Mucosa of descending colon (tissue), 3 donors: ENCODE measurements around the gene RAB15. TPM values are rescaled to one million over a fixed set of nuclear protein-coding genes. Genes with fewer than 3 reads are reported as not detected.

Source experiments
- ATAC-seq: fragments of 200-7000 bp; cut with Tn5 transposase; one replicate; pipeline ENCODE4 v1.9.1; 2020; ENCODE audit warnings: mild to moderate bottlenecking, moderate library complexity
- DNase-seq, 3 donors: peaks; one replicate each; pipeline ENCODE4 v3.0.0-alpha.2; 2020
- H3K36me3 ChIP-seq: fragments of 200-600 bp; one replicate; pipeline ENCODE4 v1.8.0; 2021; ENCODE audit warnings: low read depth, mild to moderate bottlenecking
- H3K4me1 ChIP-seq: fragments of 200-600 bp; one replicate; pipeline ENCODE4 v1.8.0; 2021; ENCODE audit warnings: low read depth, mild to moderate bottlenecking
- H3K4me3 ChIP-seq: fragments of 200-600 bp; one replicate; pipeline ENCODE4 v1.8.0; 2021; ENCODE audit warnings: mild to moderate bottlenecking
- H3K9me3 ChIP-seq: fragments of 200-600 bp; one replicate; pipeline ENCODE4 v1.8.0; 2021; ENCODE audit warnings: mild to moderate bottlenecking
- intact Hi-C, 2 donors: fragments of 100-400 bp; cut with DNase I in 1 of 2; cut with micrococcal nuclease in 1 of 2; formaldehyde crosslinking; loops; one replicate each; pipeline versions ENCODE4 v1.11.0 to v1.11.1; 2022; cut with DNase I, micrococcal nuclease
- total RNA-seq, 3 donors: library from RNA; stranded (reverse); fragmentation: NEBNext Ultra II Directional in 2 of 3; extraction: Animal tissue kit (Norgen Biotek cat#: 25700) in 2 of 3; gene quantifications; one replicate each; pipeline versions ENCODE4 v1.2.1 to v1.2.4, GENCODE V29; 2021 to 2023
- TF ChIP-seq, protein P1 (sequence below): fragments of 200-600 bp; IDR thresholded peaks from one replicate; pipeline ENCODE4 v1.8.0; 2022; ENCODE audit warnings: antibody characterized with exemption, mild to moderate bottlenecking
- donor health status: DM: no; HTN: no; CAD: no; lungs with moderate emphysema.
- donor health status: DM: no; HTN: no; CAD: no.
- donor health status: DM: no; HTN: yes; CAD: no.

The RAB15 gene
- total RNA-seq, 3 donors from 2014 or later, result 21.2 to 46.1 (median 24.0) TPM

DNA sequence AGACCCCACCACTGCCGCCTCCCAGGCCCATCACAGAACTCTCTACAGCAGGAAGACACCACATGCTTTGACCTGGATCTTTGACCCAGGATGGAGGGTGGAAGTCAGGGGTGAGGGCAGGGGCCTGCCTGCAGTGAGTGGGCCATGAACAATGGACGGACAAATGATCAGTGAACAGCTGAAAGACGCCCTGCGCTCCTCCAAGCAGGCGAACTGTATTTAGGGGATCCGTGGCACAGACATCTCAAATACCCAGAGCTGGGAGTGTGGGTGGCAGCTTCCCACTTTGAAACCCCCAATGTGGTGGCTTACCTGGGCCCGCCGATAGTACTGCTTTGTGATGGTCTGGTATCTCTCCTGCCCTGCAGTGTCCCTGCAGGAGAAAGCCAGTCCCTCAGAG, 20.8 kb downstream of the RAB15 start:
- Histone ChIP-seq H3K9me3 (no peaks in the 10 kb centered on the region), H3K36me3 (no peaks in the 10 kb centered on the region), H3K4me3 (no peak overlapping the region), H3K4me1 (no peaks in the 10 kb centered on the region)
- DNase-seq (no peak), ATAC-seq (no peak)
- TF ChIP-seq, protein P1, sequence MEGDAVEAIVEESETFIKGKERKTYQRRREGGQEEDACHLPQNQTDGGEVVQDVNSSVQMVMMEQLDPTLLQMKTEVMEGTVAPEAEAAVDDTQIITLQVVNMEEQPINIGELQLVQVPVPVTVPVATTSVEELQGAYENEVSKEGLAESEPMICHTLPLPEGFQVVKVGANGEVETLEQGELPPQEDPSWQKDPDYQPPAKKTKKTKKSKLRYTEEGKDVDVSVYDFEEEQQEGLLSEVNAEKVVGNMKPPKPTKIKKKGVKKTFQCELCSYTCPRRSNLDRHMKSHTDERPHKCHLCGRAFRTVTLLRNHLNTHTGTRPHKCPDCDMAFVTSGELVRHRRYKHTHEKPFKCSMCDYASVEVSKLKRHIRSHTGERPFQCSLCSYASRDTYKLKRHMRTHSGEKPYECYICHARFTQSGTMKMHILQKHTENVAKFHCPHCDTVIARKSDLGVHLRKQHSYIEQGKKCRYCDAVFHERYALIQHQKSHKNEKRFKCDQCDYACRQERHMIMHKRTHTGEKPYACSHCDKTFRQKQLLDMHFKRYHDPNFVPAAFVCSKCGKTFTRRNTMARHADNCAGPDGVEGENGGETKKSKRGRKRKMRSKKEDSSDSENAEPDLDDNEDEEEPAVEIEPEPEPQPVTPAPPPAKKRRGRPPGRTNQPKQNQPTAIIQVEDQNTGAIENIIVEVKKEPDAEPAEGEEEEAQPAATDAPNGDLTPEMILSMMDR, result no peak
- intact Hi-C loops, result no loop called here

GRCh38 chr14:64950889-64951288, 21.2 kb downstream of the RAB15 start:
- intact Hi-C loops, result no loop called here
- H3K4me3 ChIP-seq, result no peak overlapping the region
- H3K4me1 ChIP-seq, result no peaks in the 10 kb centered on the region
- no peak for ATAC-seq
- no peak for DNase-seq
- H3K9me3 ChIP-seq, result no peaks in the 10 kb centered on the region
- TF ChIP-seq, protein P1, result no peak
- H3K36me3 ChIP-seq, result no peaks in the 10 kb centered on the region

DNA sequence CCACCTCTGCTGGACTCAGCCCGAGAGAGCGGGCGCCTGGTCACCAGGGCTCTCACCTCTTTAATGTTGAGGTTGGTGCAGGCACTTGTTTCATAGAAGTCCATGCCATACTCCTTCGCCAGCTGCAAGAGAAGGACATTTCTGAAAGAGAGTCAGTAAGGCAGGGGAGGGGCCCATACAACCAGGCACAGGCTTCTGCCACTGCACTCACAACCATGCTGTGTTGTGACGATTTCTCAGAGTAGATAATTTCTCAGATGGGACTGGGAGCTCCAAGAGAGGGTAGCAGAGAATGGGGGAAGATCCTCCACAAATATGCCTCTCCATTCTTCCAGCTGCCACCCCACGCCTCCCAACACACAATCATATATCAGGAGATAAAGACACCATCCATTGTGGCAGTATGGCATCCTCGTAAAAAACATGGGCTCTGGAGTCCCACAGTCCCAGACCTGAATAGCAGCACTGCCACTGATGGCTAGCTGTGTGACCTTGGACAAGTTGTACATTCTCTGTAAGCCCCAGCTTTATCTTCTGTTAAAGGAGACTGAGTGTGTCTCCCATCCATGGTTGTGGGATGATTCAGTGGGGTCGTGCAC, 23.4 kb downstream of the RAB15 start:
- Histone ChIP-seq H3K4me1 (peaks cover under 1% of the 10 kb centered on the region), H3K36me3 (no peaks in the 10 kb centered on the region), H3K9me3 (no peaks in the 10 kb centered on the region), H3K4me3 (no peak overlapping the region)
- no peak for ATAC-seq
- intact Hi-C loops, result no loop called here
- no peak for DNase-seq
- TF ChIP-seq, protein P1, result no peak

GRCh38 chr14:64947710-64948611, 24.2 kb downstream of the RAB15 start:
- intact Hi-C loops, result no loop called here
- Histone ChIP-seq H3K4me1 (peaks cover 7% of the 10 kb centered on the region), H3K36me3 (no peaks in the 10 kb centered on the region), H3K4me3 (no peak overlapping the region), H3K9me3 (no peaks in the 10 kb centered on the region)
- TF ChIP-seq, protein P1, result no peak
- ATAC-seq (no peak), DNase-seq (no peak)

DNA sequence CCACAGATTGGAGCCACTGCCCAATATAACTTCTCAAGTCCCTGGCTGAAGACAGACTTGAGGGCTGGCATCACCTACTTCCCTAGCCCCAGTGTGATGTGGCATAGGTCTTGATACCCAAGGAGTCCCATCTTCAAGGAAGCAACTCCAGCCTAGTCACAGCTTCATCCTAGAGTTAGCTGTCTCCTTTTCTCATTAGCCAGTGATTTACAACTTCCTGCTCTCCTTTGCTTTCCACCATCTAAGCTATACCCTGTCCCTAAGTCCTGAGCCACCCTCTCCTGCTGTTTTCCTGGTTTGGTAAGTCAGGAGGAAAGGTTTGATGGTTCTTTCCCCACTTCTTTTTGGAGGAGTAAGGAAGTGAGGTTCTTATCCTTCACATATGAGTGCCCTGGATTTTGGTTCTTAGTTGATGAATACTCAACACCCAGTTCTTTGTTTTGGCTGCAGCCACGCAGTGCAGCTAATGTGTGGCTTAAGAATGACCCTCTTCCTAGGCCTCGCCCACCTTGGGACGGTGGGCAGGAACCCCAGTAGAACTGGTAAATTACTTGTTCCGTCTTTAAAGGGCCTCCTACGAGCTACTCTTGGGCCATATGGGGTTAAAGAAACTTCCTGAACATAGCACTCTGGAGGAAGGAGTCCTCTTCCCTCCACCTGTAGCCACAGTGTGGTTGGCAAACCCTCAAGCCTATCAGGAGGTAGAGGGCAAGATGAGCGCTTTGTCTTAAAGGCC, 25.7 kb downstream of the RAB15 start:
- TF ChIP-seq, protein P1, result no peak
- Histone ChIP-seq H3K4me1 (peaks cover 9% of the 10 kb centered on the region), H3K4me3 (no peak overlapping the region), H3K9me3 (no peaks in the 10 kb centered on the region), H3K36me3 (no peaks in the 10 kb centered on the region)
- no peak for DNase-seq
- ATAC-seq, result no peak
- intact Hi-C loops, result no loop called here
